Right lobe of liver (tissue), 6 donors: Measurements from ENCODE around the gene IVD. TPM values are rescaled to one million over a fixed set of nuclear protein-coding genes. Genes with fewer than 3 reads are reported as not detected.

Experiments used
- ATAC-seq, 4 donors: fragments of 200-7000 bp; cut with Tn5 transposase; one replicate each; pipeline ENCODE4 v1.9.1; 2020; ENCODE audit warnings: mild to moderate bottlenecking in 4 of 4, moderate library complexity in 4 of 4
- DNase-seq, 3 donors: peaks; one replicate each; pipeline ENCODE4 v3.0.0-alpha.2; 2020
- H3K27ac ChIP-seq, 3 donors: fragments of 200-600 bp; one replicate each; pipeline ENCODE4 v1.8.0; 2022
- H3K27me3 ChIP-seq, 2 donors: fragments of 200-600 bp; one replicate each; pipeline ENCODE4 v1.8.0; 2022
- H3K36me3 ChIP-seq, 4 donors: fragments of 200-600 bp; sonication (generic) in 1 of 4; one replicate each; pipeline versions ENCODE4 v1.5.1 to v1.8.0; 2017 to 2022; ENCODE audit warnings: control low read depth in 1 of 4
- H3K4me1 ChIP-seq, 4 donors: fragments of 200-600 bp; sonication (generic) in 1 of 4; one replicate each; pipeline versions ENCODE4 v1.5.1 to v1.8.0; 2017 to 2022; ENCODE audit warnings: control low read depth in 1 of 4
- H3K4me3 ChIP-seq, 3 donors: fragments of 200-600 bp; one replicate each; pipeline ENCODE4 v1.8.0; 2022
- H3K9me3 ChIP-seq, 4 donors: fragments of 200-600 bp; sonication (generic) in 1 of 4; one replicate each; pipeline versions ENCODE4 v1.5.1 to v1.8.0; 2017 to 2022; ENCODE audit warnings: control low read depth in 1 of 4
- CTCF ChIP-seq, 4 donors: fragments of 200-600 bp in 3 of 4; fragments of 450-650 bp in 1 of 4; IDR thresholded peaks; one replicate each; pipeline versions ENCODE4 v1.5.1 to v1.8.0; 2016 to 2022; ENCODE audit warnings: antibody characterized with exemption in 4 of 4, mild to moderate bottlenecking in 2 of 4
- POLR2A ChIP-seq: fragments of 450-650 bp; IDR thresholded peaks from one replicate; pipeline ENCODE4 v1.6.1; 2017; ENCODE audit warnings: antibody characterized with exemption, mild to moderate bottlenecking
- WGBS: methylation state at CpG from one replicate; pipeline ENCODE4 v1.1.6; 2018; ENCODE audit warnings: low coverage, low lambda C conversion rate; ENCODE audit not compliant: insufficient coverage; ENCODE audit errors: missing lambda C conversion rate; 5-methylcytosine and 5-hydroxymethylcytosine counted together
- intact Hi-C, 2 donors: fragments of 100-400 bp; cut with DNase I; formaldehyde crosslinking; loops; one replicate each; pipeline versions ENCODE4 v1.11.2 to v1.14.1; 2022
- total RNA-seq, 6 experiments: library from RNA; depleted of rRNA in 2 of 6; stranded (reverse); fragments of >200 nt in 2 of 6; fragmentation: NEBNext Ultra II Directional in 3 of 6; extraction: Animal tissue kit (Norgen Biotek cat#: 25700) in 3 of 6; gene quantifications; one replicate each; pipeline versions ENCODE4 v1.1.0 to v1.2.4, GENCODE V29; 2016 to 2023
- donor health status: DM: no; HTN: yes; CAD: no.
- donor health status: DM: no; HTN: no; CAD: no.
- donor health status: DM: no; HTN: no; CAD: no.
- donor health status: DM: no; HTN: yes; CAD: no.
- donor health status: DM: no; HTN: yes; CAD: no.

The IVD gene
- total RNA-seq, 6 experiments from 2014 or later = 89.7 to 231 (median 122) TPM

DNA sequence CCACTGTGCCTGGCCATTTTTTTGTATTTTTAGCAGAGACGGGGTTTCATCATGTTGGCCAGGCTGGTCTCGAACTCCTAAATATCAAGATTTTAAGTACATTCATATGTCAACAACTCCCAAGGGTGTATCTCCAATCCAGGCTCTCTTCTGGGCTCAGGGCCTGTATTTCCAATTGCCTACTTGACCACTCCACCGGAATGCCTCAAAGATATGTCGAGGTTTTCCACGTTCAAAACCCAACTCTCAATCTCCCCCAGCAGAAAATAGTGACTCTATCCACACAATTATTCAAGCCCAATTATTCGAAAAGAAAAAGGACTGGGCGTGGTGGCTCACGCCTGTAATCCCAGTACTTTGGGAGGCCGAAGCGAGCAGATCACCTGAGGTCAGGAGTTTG, 25.0 kb upstream of the IVD start:
- TF ChIP-seq CTCF (IDR thresholded peaks at IDR 0.05) (no peak), POLR2A (no peak)
- H3K36me3 ChIP-seq = no peaks in the 10 kb centered on the region
- no peak overlapping the region for H3K27ac ChIP-seq
- no peak overlapping the region for H3K4me3 ChIP-seq
- DNase-seq = no peak
- H3K9me3 ChIP-seq = no peaks in the 10 kb centered on the region
- peaks cover 0 to 40% (median 8%) of the 10 kb centered on the region in 4 donors for H3K4me1 ChIP-seq
- no peaks in the 10 kb centered on the region for H3K27me3 ChIP-seq
- intact Hi-C loops = no loop called here
- ATAC-seq = no peak
- 93% methylated on average over 10 of the region's 10 CpGs for whole genome bisulfite sequencing

DNA sequence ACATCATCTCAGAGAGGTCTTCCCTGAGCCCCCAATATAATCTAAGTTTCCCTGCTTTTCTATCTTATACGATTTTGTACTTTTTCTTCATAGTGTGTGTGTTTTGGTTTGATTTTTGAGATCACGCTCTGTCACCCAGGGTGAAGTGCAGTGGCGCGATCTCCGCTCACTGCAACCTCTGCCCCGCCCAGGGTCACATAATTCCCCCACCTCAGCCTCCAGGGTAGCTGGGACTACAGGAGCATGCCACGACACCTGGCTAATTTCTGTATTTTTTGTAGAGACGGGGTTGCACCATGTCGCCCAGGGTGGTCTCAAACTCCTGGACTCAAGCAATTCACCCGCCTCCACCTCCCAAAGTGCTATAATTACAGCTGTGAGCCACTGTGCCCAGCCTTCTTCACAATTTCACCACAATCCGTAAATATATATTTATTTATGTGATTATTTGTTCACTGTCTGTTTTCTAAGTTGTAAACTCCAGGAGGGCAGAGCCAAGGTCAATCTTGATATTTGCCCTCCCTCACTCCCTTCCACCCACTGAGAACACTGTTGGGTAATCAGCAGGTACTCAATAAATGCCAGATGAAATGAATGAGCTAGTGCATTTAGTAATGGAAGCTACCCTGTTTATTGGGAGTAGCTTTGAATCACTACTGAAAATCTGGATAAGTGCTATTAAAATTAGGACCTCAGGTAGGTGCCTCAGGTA, 23.6 kb upstream of the IVD start:
- Histone ChIP-seq H3K4me3 (peak overlapping the region in 1 of 3 donors; percentile 92), H3K4me1 (peaks cover 0 to 54% (median 8%) of the 10 kb centered on the region in 4 donors), H3K27me3 (no peaks in the 10 kb centered on the region), H3K36me3 (peaks cover 0 to 4% (median 0%) of the 10 kb centered on the region in 4 donors), H3K9me3 (no peaks in the 10 kb centered on the region), H3K27ac (peak overlapping the region in 2 of 3 donors; percentile 76 to 83)
- peak; percentile 59 to 79 (median 72) for ATAC-seq
- peak in 1 of 3 donors; percentile 54 for DNase-seq
- WGBS = 38% methylated on average over 11 of the region's 11 CpGs
- TF ChIP-seq POLR2A (no peak), CTCF (IDR thresholded peaks at IDR 0.05) (no peak)
- intact Hi-C loops = no loop called here

GRCh38 chr15:40382580-40383456, 22.8 kb upstream of the IVD start, which contains the start of gene KNSTRN:
KNSTRN (plus strand) TSS chr15:40382721; CDS start chr15:40382836, 115 bp downstream.
- H3K4me1 ChIP-seq = peaks cover 0 to 57% (median 8%) of the 10 kb centered on the region in 4 donors
- 2% methylated on average over 36 of the region's 57 CpGs for WGBS
- peaks cover 0 to 4% (median 2%) of the 10 kb centered on the region in 4 donors for H3K36me3 ChIP-seq
- no peaks in the 10 kb centered on the region for H3K9me3 ChIP-seq
- no peaks in the 10 kb centered on the region for H3K27me3 ChIP-seq
- DNase-seq (peak; percentile 89 to 94 (median 91)), ATAC-seq (peak; percentile 94 to 98 (median 95))
- peak; percentile 48 for TF ChIP-seq POLR2A
- no peak for TF ChIP-seq CTCF (IDR thresholded peaks at IDR 0.05)
- peak within 1 kb of the TSS in 2 of 3 donors; percentile 76 to 83 for H3K27ac ChIP-seq
- intact Hi-C loops = no loop called here
- peak within 1 kb of the TSS; percentile 92 to 98 (median 92) for H3K4me3 ChIP-seq

DNA sequence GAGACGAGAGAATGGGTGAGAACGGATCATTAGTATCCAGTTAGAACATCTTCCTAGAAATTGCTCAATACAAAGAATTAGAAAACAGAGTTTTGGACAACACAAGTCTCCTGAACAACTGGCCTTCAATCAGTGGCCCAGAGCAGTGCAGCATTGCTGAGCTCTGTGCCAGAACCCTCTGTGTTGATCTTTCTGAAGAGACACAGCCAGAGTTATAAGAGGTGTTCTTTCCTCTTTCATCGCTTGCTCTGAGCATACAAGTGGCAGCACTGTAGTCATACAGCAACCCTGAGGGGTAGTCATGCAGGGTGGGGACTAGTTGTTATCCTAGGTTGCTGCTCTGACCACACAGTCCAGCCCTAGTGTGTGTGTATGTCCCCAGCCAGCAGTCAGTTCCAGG, 19.1 kb upstream of the IVD start:
- peaks cover 0 to 8% (median 2%) of the 10 kb centered on the region in 4 donors for H3K36me3 ChIP-seq
- H3K9me3 ChIP-seq = no peaks in the 10 kb centered on the region
- TF ChIP-seq CTCF (IDR thresholded peaks at IDR 0.05) = no peak
- no peak for TF ChIP-seq POLR2A
- ATAC-seq (peak in 1 of 4 donors; percentile 25), DNase-seq (no peak)
- no peak overlapping the region for H3K4me3 ChIP-seq
- intact Hi-C loops = no loop called here
- peak overlapping the region in 1 of 3 donors; percentile 16 for H3K27ac ChIP-seq
- WGBS = 90% methylated on average over 2 of the region's 3 CpGs
- H3K4me1 ChIP-seq = peaks cover 0 to 70% (median 12%) of the 10 kb centered on the region in 4 donors
- no peaks in the 10 kb centered on the region for H3K27me3 ChIP-seq
